ENCODE results near the gene RASSF5. TPM values are rescaled to one million over a fixed set of nuclear protein-coding genes. Genes with fewer than 3 reads are reported as not detected.

RASSF5 gene
- total and polyA plus RNA-seq, 2 of the 13 experiments (the other 11 are each of a cell fraction or from before 2014, with no cell fraction given): 0.18 to 0.40 TPM

- no peaks in the 10 kb centered on the region for H3K9me3 ChIP-seq (ENCODE audit: low read length)
- H3K27me3 ChIP-seq (ENCODE audit: control insufficient read depth in 1 of 2, insufficient read depth in 2 of 2, low read length in 2 of 2): peaks cover 2 to 28% of the 10 kb centered on the region in 2 experiments; a peak in 3 of 5 replicates
- TF ChIP-seq MLX (CRISPR knock-in tag; IDR thresholded peaks at IDR 0.05) (no peak), ZNF224 (CRISPR knock-in tag; IDR thresholded peaks at IDR 0.05) (no peak), RARG (CRISPR knock-in tag; IDR thresholded peaks at IDR 0.05; ENCODE audit: low read depth) (no peak), JUN (CRISPR knock-in tag; IDR thresholded peaks at IDR 0.05) (no peak), FOXM1 (CRISPR knock-in tag; IDR thresholded peaks at IDR 0.05) (no peak), ZSCAN29 (CRISPR knock-in tag; conservative IDR thresholded peaks at IDR 0.05) (no peak), XRCC5 (optimal IDR thresholded peaks at IDR 0.05; ENCODE audit: low read length) (no peak), ZNF558 (CRISPR knock-in tag; IDR thresholded peaks at IDR 0.05; ENCODE audit: borderline replicate concordance) (no peak), ZBTB20 (CRISPR knock-in tag; IDR thresholded peaks at IDR 0.05; ENCODE audit: borderline replicate concordance, low read depth) (no peak), REPIN1 (CRISPR knock-in tag; IDR thresholded peaks at IDR 0.05; ENCODE audit: borderline replicate concordance, low read depth) (no peak), ZNF576 (CRISPR knock-in tag; IDR thresholded peaks at IDR 0.05) (no peak), ZNF18 (CRISPR knock-in tag; IDR thresholded peaks at IDR 0.05; ENCODE audit: insufficient replicate concordance) (no peak), KDM5B (CRISPR knock-in tag; IDR thresholded peaks at IDR 0.05; ENCODE audit: borderline replicate concordance) (no peak), ZNF660 (CRISPR knock-in tag; IDR thresholded peaks at IDR 0.05; ENCODE audit: borderline replicate concordance, low read depth) (no peak), CSRNP2 (CRISPR knock-in tag; conservative IDR thresholded peaks at IDR 0.05; ENCODE audit: low read depth) (no peak), BCL3 (CRISPR knock-in tag; IDR thresholded peaks at IDR 0.05) (no peak)
- DNase-seq (ENCODE audit: low spot score) (no peak), ATAC-seq (no peak), FAIRE-seq (no peak)
- WGBS (ENCODE audit: low lambda C conversion rate): 50% methylated on average over 7 of the region's 10 CpGs
- H3K27ac ChIP-seq (ENCODE audit: extremely low read length, insufficient read depth, low read length): no peak overlapping the region
- CTCF ChIA-PET (ENCODE audit: low intra/inter-chr PET ratio, low total read pairs): no interaction called here
- H3K4me2 ChIP-seq (ENCODE audit: low read depth, low read length): no peak overlapping the region
- peaks cover 5% of the 10 kb centered on the region; the same call in 1 of the 2 replicates for H4K20me1 ChIP-seq (ENCODE audit: insufficient read depth, low read length)
- H3K79me2 ChIP-seq (ENCODE audit: insufficient read depth, low read length): no peaks in the 10 kb centered on the region
- no peak overlapping the region for H3K9ac ChIP-seq (ENCODE audit: insufficient read depth, low read depth, low read length)
- H2AFZ ChIP-seq (ENCODE audit: low read length): no peak overlapping the region
- H3K4me3 ChIP-seq (replicated peaks in 1 of 3; ENCODE audit: insufficient read depth in 1 of 3, low read depth in 2 of 3, low read length in 3 of 3): no peak overlapping the region
- POLR2A ChIA-PET: no interaction called here
- intact Hi-C loops (cut with micrococcal nuclease; ENCODE audit: unreplicated experiment): no loop called here
- peaks cover 66% of the 10 kb centered on the region for H3K4me1 ChIP-seq (ENCODE audit: insufficient read depth, low read length)
- BruUV-seq (replicated peaks): no TSS peak
- no peaks in the 10 kb centered on the region for H3K36me3 ChIP-seq (replicated peaks in 1 of 2; ENCODE audit: control insufficient read depth in 1 of 2, insufficient read depth in 2 of 2, low read length in 2 of 2)
- in situ Hi-C loops (cut with HindIII; ENCODE audit: extremely low pct_ligation_motif_present, low pct_unique_long_range_greater_than_20kb): no loop called here
Measured at GRCh38 chr1:206560007-206560716, 52.8 kb downstream of the RASSF5 start.
